AG08396 (cell line): Measurements from ENCODE around the gene TMOD2.

Experiments
- DNase-seq: peaks from one replicate; pipeline ENCODE4 v3.0.0; 2012; ENCODE audit warnings: low spot score, mixed read lengths

The TMOD2 gene

GRCh38 chr15:51750792-51751696 lies at the start of gene TMOD2:
Gene TMOD2 (plus strand): TSS chr15:51751597. CDS start chr15:51766442, 14,845 bp downstream.
- peak; percentile 76 for DNase-seq

GRCh38 chr15:51702710-51703109 lies 48.7 kb upstream of the TMOD2 start:
- DNase-seq: no peak

- DNase-seq: no peak
These were observed 45.1 kb upstream of the TMOD2 start for GRCh38 chr15:51706291-51706690.

- DNase-seq: no peak
These were observed 44.3 kb upstream of the TMOD2 start for GRCh38 chr15:51706926-51707608.

- DNase-seq: no peak
These were observed 43.4 kb upstream of the TMOD2 start for GRCh38 chr15:51708013-51708412.

- no peak for DNase-seq
These were observed 42.4 kb upstream of the TMOD2 start for GRCh38 chr15:51709031-51709430.

GRCh38 chr15:51714162-51714561 lies 37.2 kb upstream of the TMOD2 start:
- DNase-seq: no peak

- no peak for DNase-seq
These were observed 36.5 kb upstream of the TMOD2 start for GRCh38 chr15:51714911-51715310.

- DNase-seq: no peak
These were observed 33.2 kb upstream of the TMOD2 start for GRCh38 chr15:51718219-51718618.

GRCh38 chr15:51718746-51719145 lies 32.7 kb upstream of the TMOD2 start:
- no peak for DNase-seq

- no peak for DNase-seq
These were observed 31.0 kb upstream of the TMOD2 start for GRCh38 chr15:51720201-51720995.

GRCh38 chr15:51721199-51721960 lies 30.0 kb upstream of the TMOD2 start:
- no peak for DNase-seq

- DNase-seq: no peak
These were observed 27.2 kb upstream of the TMOD2 start for GRCh38 chr15:51724199-51724598.

GRCh38 chr15:51724673-51725072 lies 26.7 kb upstream of the TMOD2 start:
- DNase-seq: no peak

- peak; percentile 90 for DNase-seq
These were observed 24.9 kb upstream of the TMOD2 start for GRCh38 chr15:51726302-51727073.

- DNase-seq: peak; percentile 54
These were observed 24.1 kb upstream of the TMOD2 start for GRCh38 chr15:51727141-51727897.

- peak; percentile 66 for DNase-seq
These were observed 19.7 kb upstream of the TMOD2 start for GRCh38 chr15:51731549-51732267.

- no peak for DNase-seq
These were observed 18.8 kb upstream of the TMOD2 start for GRCh38 chr15:51732646-51733045.

GRCh38 chr15:51735228-51736010 lies 16.0 kb upstream of the TMOD2 start:
- no peak for DNase-seq
